Uterus (tissue), 2 donors: ENCODE data around the gene PACRG.

Experiments used
- POLR2A ChIP-seq, 2 donors: fragments of 450-650 bp; IDR thresholded peaks; one replicate each; pipeline ENCODE4 v1.6.1; 2016; ENCODE audit warnings: antibody characterized with exemption in 2 of 2, mild to moderate bottlenecking in 1 of 2, moderate library complexity in 1 of 2
- TF ChIP-seq, protein P1 (sequence below), 4 experiments: fragments of 200-600 bp in 2 of 4; fragments of 450-650 bp in 2 of 4; sonication (generic) in 2 of 4; IDR thresholded peaks; one replicate each; pipeline ENCODE4 v1.5.1; 2016 to 2019; ENCODE audit warnings: antibody characterized with exemption in 4 of 4, mild to moderate bottlenecking in 2 of 4, moderate library complexity in 1 of 4

DNA sequence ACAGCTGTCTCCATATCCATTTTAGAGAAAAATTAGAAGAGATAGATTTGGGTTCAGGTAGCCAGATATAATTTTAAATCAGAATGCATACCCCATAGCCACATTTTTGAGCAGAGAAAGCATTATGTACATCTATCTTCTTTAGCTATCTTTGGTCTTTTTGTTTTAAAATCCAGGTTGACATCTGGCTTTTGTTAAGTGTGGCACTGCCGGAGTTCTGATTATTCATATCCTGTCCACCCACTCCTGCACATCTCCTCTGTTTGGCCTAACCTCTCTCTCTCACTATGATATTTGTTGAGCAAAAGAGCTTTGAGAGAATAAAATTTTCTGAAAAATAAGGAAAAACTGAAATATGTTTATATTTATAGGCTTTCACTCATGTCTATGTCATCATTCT is 189.7 kb downstream of the PACRG start:
- TF ChIP-seq, protein P1, sequence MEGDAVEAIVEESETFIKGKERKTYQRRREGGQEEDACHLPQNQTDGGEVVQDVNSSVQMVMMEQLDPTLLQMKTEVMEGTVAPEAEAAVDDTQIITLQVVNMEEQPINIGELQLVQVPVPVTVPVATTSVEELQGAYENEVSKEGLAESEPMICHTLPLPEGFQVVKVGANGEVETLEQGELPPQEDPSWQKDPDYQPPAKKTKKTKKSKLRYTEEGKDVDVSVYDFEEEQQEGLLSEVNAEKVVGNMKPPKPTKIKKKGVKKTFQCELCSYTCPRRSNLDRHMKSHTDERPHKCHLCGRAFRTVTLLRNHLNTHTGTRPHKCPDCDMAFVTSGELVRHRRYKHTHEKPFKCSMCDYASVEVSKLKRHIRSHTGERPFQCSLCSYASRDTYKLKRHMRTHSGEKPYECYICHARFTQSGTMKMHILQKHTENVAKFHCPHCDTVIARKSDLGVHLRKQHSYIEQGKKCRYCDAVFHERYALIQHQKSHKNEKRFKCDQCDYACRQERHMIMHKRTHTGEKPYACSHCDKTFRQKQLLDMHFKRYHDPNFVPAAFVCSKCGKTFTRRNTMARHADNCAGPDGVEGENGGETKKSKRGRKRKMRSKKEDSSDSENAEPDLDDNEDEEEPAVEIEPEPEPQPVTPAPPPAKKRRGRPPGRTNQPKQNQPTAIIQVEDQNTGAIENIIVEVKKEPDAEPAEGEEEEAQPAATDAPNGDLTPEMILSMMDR (IDR thresholded peaks at IDR 0.05) = no peak
- no peak for TF ChIP-seq POLR2A (IDR thresholded peaks at IDR 0.05)
